ENCODE measurements around the gene SPATA6.
"Not testable (repeated sequence)": the region's sequence is repeated elsewhere in the genome, so short reads cannot be mapped to it uniquely, and the experiment has no call there.

SPATA6 gene

GRCh38 chr1:48442864-48443619 is 29.0 kb downstream of the SPATA6 start:
- Histone ChIP-seq H3K4me1 (ENCODE audit: control insufficient read depth, insufficient read depth, low read length) (peaks cover 5% of the 10 kb centered on the region), H3K36me3 (ENCODE audit: control insufficient read depth, insufficient read depth, low read length) (no peaks in the 10 kb centered on the region), H3K27me3 (ENCODE audit: control insufficient read depth, insufficient read depth, low read length) (no peaks in the 10 kb centered on the region), H3K9ac (ENCODE audit: low read length) (no peak overlapping the region), H3K4me3 (ENCODE audit: low read length) (no peak overlapping the region), H3K9me3 (ENCODE audit: control insufficient read depth, low read length) (no peaks in the 10 kb centered on the region)

GRCh38 chr1:48440786-48441185 is 31.2 kb downstream of the SPATA6 start:
- H3K4me3 ChIP-seq (ENCODE audit: low read length); H3K4me1 ChIP-seq (ENCODE audit: control insufficient read depth, insufficient read depth, low read length); H3K36me3 ChIP-seq (ENCODE audit: control insufficient read depth, insufficient read depth, low read length); H3K9me3 ChIP-seq (ENCODE audit: control insufficient read depth, low read length); H3K9ac ChIP-seq (ENCODE audit: low read length); H3K27me3 ChIP-seq (ENCODE audit: control insufficient read depth, insufficient read depth, low read length): not testable (repeated sequence)

GRCh38 chr1:48439380-48439779 is 32.6 kb downstream of the SPATA6 start:
- H3K9me3 ChIP-seq (ENCODE audit: control insufficient read depth, low read length): no peaks in the 10 kb centered on the region
- no peak overlapping the region for H3K4me3 ChIP-seq (ENCODE audit: low read length)
- H3K4me1 ChIP-seq (ENCODE audit: control insufficient read depth, insufficient read depth, low read length): peaks cover 5% of the 10 kb centered on the region
- no peak overlapping the region for H3K9ac ChIP-seq (ENCODE audit: low read length)
- no peaks in the 10 kb centered on the region for H3K27me3 ChIP-seq (ENCODE audit: control insufficient read depth, insufficient read depth, low read length)
- no peaks in the 10 kb centered on the region for H3K36me3 ChIP-seq (ENCODE audit: control insufficient read depth, insufficient read depth, low read length)

GRCh38 chr1:48437379-48437778 is 34.6 kb downstream of the SPATA6 start:
- not testable (repeated sequence) for H3K9ac ChIP-seq (ENCODE audit: low read length); H3K36me3 ChIP-seq (ENCODE audit: control insufficient read depth, insufficient read depth, low read length); H3K27me3 ChIP-seq (ENCODE audit: control insufficient read depth, insufficient read depth, low read length); H3K4me3 ChIP-seq (ENCODE audit: low read length); H3K9me3 ChIP-seq (ENCODE audit: control insufficient read depth, low read length); H3K4me1 ChIP-seq (ENCODE audit: control insufficient read depth, insufficient read depth, low read length)

- H3K4me3 ChIP-seq (ENCODE audit: low read length); H3K36me3 ChIP-seq (ENCODE audit: control insufficient read depth, insufficient read depth, low read length); H3K4me1 ChIP-seq (ENCODE audit: control insufficient read depth, insufficient read depth, low read length); H3K27me3 ChIP-seq (ENCODE audit: control insufficient read depth, insufficient read depth, low read length); H3K9me3 ChIP-seq (ENCODE audit: control insufficient read depth, low read length); H3K9ac ChIP-seq (ENCODE audit: low read length): not testable (repeated sequence)
These were observed 36.5 kb downstream of the SPATA6 start for GRCh38 chr1:48435312-48436002.

GRCh38 chr1:48430832-48431231 is 41.2 kb downstream of the SPATA6 start:
- Histone ChIP-seq H3K9ac (ENCODE audit: low read length) (no peak overlapping the region), H3K4me1 (ENCODE audit: control insufficient read depth, insufficient read depth, low read length) (no peaks in the 10 kb centered on the region), H3K36me3 (ENCODE audit: control insufficient read depth, insufficient read depth, low read length) (no peaks in the 10 kb centered on the region), H3K4me3 (ENCODE audit: low read length) (no peak overlapping the region), H3K9me3 (ENCODE audit: control insufficient read depth, low read length) (no peaks in the 10 kb centered on the region), H3K27me3 (ENCODE audit: control insufficient read depth, insufficient read depth, low read length) (no peaks in the 10 kb centered on the region)

GRCh38 chr1:48422009-48422408 is 50.0 kb downstream of the SPATA6 start:
- Histone ChIP-seq H3K4me1 (ENCODE audit: control insufficient read depth, insufficient read depth, low read length) (no peaks in the 10 kb centered on the region), H3K9me3 (ENCODE audit: control insufficient read depth, low read length) (no peaks in the 10 kb centered on the region), H3K36me3 (ENCODE audit: control insufficient read depth, insufficient read depth, low read length) (no peaks in the 10 kb centered on the region)

GRCh38 chr1:48418742-48419141 is 53.3 kb downstream of the SPATA6 start:
- Histone ChIP-seq H3K36me3 (ENCODE audit: control insufficient read depth, insufficient read depth, low read length) (no peaks in the 10 kb centered on the region), H3K4me1 (ENCODE audit: control insufficient read depth, insufficient read depth, low read length) (peaks cover 8% of the 10 kb centered on the region), H3K27me3 (ENCODE audit: control insufficient read depth, insufficient read depth, low read length) (no peaks in the 10 kb centered on the region), H3K9me3 (ENCODE audit: control insufficient read depth, low read length) (no peaks in the 10 kb centered on the region), H3K9ac (ENCODE audit: low read length) (no peak overlapping the region), H3K4me3 (ENCODE audit: low read length) (no peak overlapping the region)

More at GRCh38 chr1:48422009-48422408, 50.0 kb downstream of the SPATA6 start:
- no peak overlapping the region for H3K4me3 ChIP-seq (ENCODE audit: low read length)
- H3K27me3 ChIP-seq (ENCODE audit: control insufficient read depth, insufficient read depth, low read length): no peaks in the 10 kb centered on the region
- H3K9ac ChIP-seq (ENCODE audit: low read length): no peak overlapping the region

GRCh38 chr1:48415050-48415449 is 57.0 kb downstream of the SPATA6 start:
- no peak overlapping the region for H3K4me3 ChIP-seq (ENCODE audit: low read length)
- H3K36me3 ChIP-seq (ENCODE audit: control insufficient read depth, insufficient read depth, low read length): no peaks in the 10 kb centered on the region
- peaks cover 8% of the 10 kb centered on the region for H3K4me1 ChIP-seq (ENCODE audit: control insufficient read depth, insufficient read depth, low read length)
- no peak overlapping the region for H3K9ac ChIP-seq (ENCODE audit: low read length)
- H3K9me3 ChIP-seq (ENCODE audit: control insufficient read depth, low read length): no peaks in the 10 kb centered on the region
- no peaks in the 10 kb centered on the region for H3K27me3 ChIP-seq (ENCODE audit: control insufficient read depth, insufficient read depth, low read length)

GRCh38 chr1:48414264-48414663 is 57.7 kb downstream of the SPATA6 start:
- Histone ChIP-seq H3K4me3 (ENCODE audit: low read length) (no peak overlapping the region), H3K27me3 (ENCODE audit: control insufficient read depth, insufficient read depth, low read length) (no peaks in the 10 kb centered on the region), H3K9me3 (ENCODE audit: control insufficient read depth, low read length) (no peaks in the 10 kb centered on the region), H3K9ac (ENCODE audit: low read length) (no peak overlapping the region), H3K36me3 (ENCODE audit: control insufficient read depth, insufficient read depth, low read length) (no peaks in the 10 kb centered on the region), H3K4me1 (ENCODE audit: control insufficient read depth, insufficient read depth, low read length) (peaks cover 8% of the 10 kb centered on the region)

- no peaks in the 10 kb centered on the region for H3K27me3 ChIP-seq (ENCODE audit: control insufficient read depth, insufficient read depth, low read length)
- H3K9ac ChIP-seq (ENCODE audit: low read length): no peak overlapping the region
These were observed 66.1 kb downstream of the SPATA6 start for GRCh38 chr1:48405940-48406339.

GRCh38 chr1:48405400-48405799 is 66.6 kb downstream of the SPATA6 start:
- Histone ChIP-seq H3K36me3 (ENCODE audit: control insufficient read depth, insufficient read depth, low read length) (no peaks in the 10 kb centered on the region), H3K4me1 (ENCODE audit: control insufficient read depth, insufficient read depth, low read length) (peaks cover 13% of the 10 kb centered on the region), H3K9me3 (ENCODE audit: control insufficient read depth, low read length) (no peaks in the 10 kb centered on the region), H3K9ac (ENCODE audit: low read length) (no peak overlapping the region), H3K4me3 (ENCODE audit: low read length) (no peak overlapping the region), H3K27me3 (ENCODE audit: control insufficient read depth, insufficient read depth, low read length) (no peaks in the 10 kb centered on the region)

More at GRCh38 chr1:48405940-48406339, 66.1 kb downstream of the SPATA6 start:
- peaks cover 13% of the 10 kb centered on the region for H3K4me1 ChIP-seq (ENCODE audit: control insufficient read depth, insufficient read depth, low read length)
- no peaks in the 10 kb centered on the region for H3K9me3 ChIP-seq (ENCODE audit: control insufficient read depth, low read length)
- H3K4me3 ChIP-seq (ENCODE audit: low read length): no peak overlapping the region
- H3K36me3 ChIP-seq (ENCODE audit: control insufficient read depth, insufficient read depth, low read length): no peaks in the 10 kb centered on the region

Data from mucosa of stomach (tissue), 1 donor.